T-helper 17 cell (primary cell): Measurements from ENCODE around the gene USP2. TPM values are rescaled to one million over a fixed set of nuclear protein-coding genes. Genes with fewer than 3 reads are reported as not detected.
A peak's percentile ranks its signal among the peaks of the same experiment; 100 is the strongest.

Experiments used
- ATAC-seq: fragments of 150-1000 bp; cut with Tn5 transposase; 2 replicates; pipeline ENCODE4 v1.10.0; 2021; ENCODE audit warnings: mild to moderate bottlenecking, moderate library complexity
- DNase-seq, 3 donors: peaks; one replicate each; pipeline versions ENCODE4 v3.0.0 to v3.0.0-alpha.2; 2020 to 2021
- H3K9me3 ChIP-seq: one replicate; pipeline ENCODE4 v1.7.0; 2013; ENCODE audit warnings: low read length, mild to moderate bottlenecking; ENCODE audit not compliant: control insufficient read depth, poor library complexity, severe bottlenecking
- H3K27ac Mint-ChIP-seq: one replicate; pipeline ENCODE4 v1.8.0; 2022; ENCODE audit warnings: mild to moderate bottlenecking, moderate library complexity, mixed read lengths
- H3K27me3 Mint-ChIP-seq: one replicate; pipeline ENCODE4 v1.8.0; 2022; ENCODE audit warnings: mixed read lengths
- H3K36me3 Mint-ChIP-seq: one replicate; pipeline ENCODE4 v1.8.0; 2022; ENCODE audit warnings: low read depth, mixed read lengths
- H3K4me1 Mint-ChIP-seq: one replicate; pipeline ENCODE4 v1.8.0; 2022; ENCODE audit warnings: mild to moderate bottlenecking, mixed read lengths
- H3K4me3 Mint-ChIP-seq: one replicate; pipeline ENCODE4 v1.8.0; 2022; ENCODE audit warnings: mild to moderate bottlenecking, moderate library complexity, mixed read lengths
- total RNA-seq, 4 donors: library from RNA in 2 of 4; stranded (reverse) in 2 of 4; gene quantifications; one replicate each; pipeline ENCODE4 v1.2.3 and lab custom pipeline; 2022 to 2026

Gene USP2
- total RNA-seq (1 to 10 TPM; 1.7 to 5.2 TPM), total RNA-seq (lab: John Stamatoyannopoulos, UW) (0 to 2.4 reads per million in 2 donors)

GRCh38 chr11:119381181-119381988 lies at the start of gene USP2:
TSS of gene USP2 (minus strand) at chr11:119381690. CDS start at chr11:119373480, 8,210 bp downstream.
- H3K4me3 Mint-ChIP-seq, result no peak within 1 kb of the TSS
- peak; percentile 96 to 99 (median 97) for DNase-seq
- H3K27me3 Mint-ChIP-seq, result peaks cover 5% of the 10 kb centered on the region
- peak; percentile 98 for ATAC-seq
- peaks cover 10% of the 10 kb centered on the region for H3K4me1 Mint-ChIP-seq
- H3K36me3 Mint-ChIP-seq, result no peaks in the 10 kb centered on the region
- no peak within 1 kb of the TSS for H3K27ac Mint-ChIP-seq
- no peaks in the 10 kb centered on the region for H3K9me3 ChIP-seq

- no peak for ATAC-seq
- Mint-ChIP-seq H3K4me3 (no peak overlapping the region), H3K27ac (no peak overlapping the region), H3K36me3 (peaks cover 3% of the 10 kb centered on the region), H3K27me3 (peaks cover 68% of the 10 kb centered on the region), H3K4me1 (peaks cover 26% of the 10 kb centered on the region)
- H3K9me3 ChIP-seq, result no peaks in the 10 kb centered on the region
- DNase-seq, result no peak
These were observed 45.8 kb upstream of the USP2 start for GRCh38 chr11:119427279-119427678.

GRCh38 chr11:119426142-119426541 lies 44.7 kb upstream of the USP2 start:
- peak overlapping the region; percentile 49 for H3K27ac Mint-ChIP-seq
- H3K4me3 Mint-ChIP-seq, result peak overlapping the region; percentile 49

GRCh38 chr11:119424775-119425174 lies 43.3 kb upstream of the USP2 start:
- H3K27ac Mint-ChIP-seq, result no peak overlapping the region
- peak overlapping the region; percentile 78 for H3K4me3 Mint-ChIP-seq
- DNase-seq, result no peak
- H3K9me3 ChIP-seq, result no peaks in the 10 kb centered on the region
- peaks cover 65% of the 10 kb centered on the region for H3K27me3 Mint-ChIP-seq
- H3K36me3 Mint-ChIP-seq, result peaks cover 3% of the 10 kb centered on the region
- ATAC-seq, result no peak
- peaks cover 27% of the 10 kb centered on the region for H3K4me1 Mint-ChIP-seq

More at GRCh38 chr11:119426142-119426541, 44.7 kb upstream of the USP2 start:
- peak; percentile 37 for ATAC-seq
- peaks cover 5% of the 10 kb centered on the region for H3K36me3 Mint-ChIP-seq
- peaks cover 67% of the 10 kb centered on the region for H3K27me3 Mint-ChIP-seq
- DNase-seq, result no peak
- H3K9me3 ChIP-seq, result no peaks in the 10 kb centered on the region
- H3K4me1 Mint-ChIP-seq, result peaks cover 30% of the 10 kb centered on the region

- Mint-ChIP-seq H3K36me3 (peaks cover 3% of the 10 kb centered on the region), H3K4me1 (peaks cover 27% of the 10 kb centered on the region), H3K4me3 (peak overlapping the region; percentile 78), H3K27me3 (peaks cover 65% of the 10 kb centered on the region), H3K27ac (no peak overlapping the region)
- ATAC-seq (no peak), DNase-seq (no peak)
- H3K9me3 ChIP-seq, result no peaks in the 10 kb centered on the region
These were observed 42.8 kb upstream of the USP2 start for GRCh38 chr11:119424276-119424675.

- ATAC-seq, result no peak
- DNase-seq, result no peak
- peaks cover 68% of the 10 kb centered on the region for H3K27me3 Mint-ChIP-seq
- H3K4me1 Mint-ChIP-seq, result peaks cover 27% of the 10 kb centered on the region
- H3K36me3 Mint-ChIP-seq, result peaks cover 3% of the 10 kb centered on the region
- no peak overlapping the region for H3K27ac Mint-ChIP-seq
- H3K4me3 Mint-ChIP-seq, result peak overlapping the region; percentile 92
- H3K9me3 ChIP-seq, result no peaks in the 10 kb centered on the region
These were observed 42.2 kb upstream of the USP2 start for GRCh38 chr11:119423509-119424254.

GRCh38 chr11:119422809-119423508 lies 41.5 kb upstream of the USP2 start, which contains the start of gene THY1:
TSS of gene THY1 (minus strand) at chr11:119423172. CDS start at chr11:119420905, 2,267 bp downstream.
- peaks cover 62% of the 10 kb centered on the region for H3K27me3 Mint-ChIP-seq
- H3K27ac Mint-ChIP-seq, result peak within 1 kb of the TSS; percentile 82
- ATAC-seq, result peak; percentile 20
- peaks cover 27% of the 10 kb centered on the region for H3K4me1 Mint-ChIP-seq
- peak within 1 kb of the TSS; percentile 92 for H3K4me3 Mint-ChIP-seq
- H3K36me3 Mint-ChIP-seq, result peaks cover 3% of the 10 kb centered on the region
- DNase-seq, result no peak
- H3K9me3 ChIP-seq, result no peaks in the 10 kb centered on the region

GRCh38 chr11:119421941-119422808 lies 40.7 kb upstream of the USP2 start:
- Mint-ChIP-seq H3K27me3 (peaks cover 64% of the 10 kb centered on the region), H3K36me3 (peaks cover 3% of the 10 kb centered on the region), H3K27ac (peak overlapping the region; percentile 82), H3K4me3 (peak overlapping the region; percentile 92), H3K4me1 (peaks cover 31% of the 10 kb centered on the region)
- H3K9me3 ChIP-seq, result no peaks in the 10 kb centered on the region
- DNase-seq (no peak), ATAC-seq (peak; percentile 50)

GRCh38 chr11:119421351-119421750 lies 39.9 kb upstream of the USP2 start:
- H3K4me3 Mint-ChIP-seq, result peak overlapping the region; percentile 92
- DNase-seq, result no peak
- peaks cover 64% of the 10 kb centered on the region for H3K27me3 Mint-ChIP-seq
- ATAC-seq, result no peak
- H3K36me3 Mint-ChIP-seq, result peaks cover 3% of the 10 kb centered on the region
- peaks cover 26% of the 10 kb centered on the region for H3K4me1 Mint-ChIP-seq
- H3K27ac Mint-ChIP-seq, result no peak overlapping the region
- no peaks in the 10 kb centered on the region for H3K9me3 ChIP-seq

GRCh38 chr11:119420631-119421030 lies 39.1 kb upstream of the USP2 start:
- Mint-ChIP-seq H3K4me1 (peaks cover 22% of the 10 kb centered on the region), H3K27me3 (peaks cover 63% of the 10 kb centered on the region), H3K27ac (no peak overlapping the region), H3K36me3 (peaks cover 4% of the 10 kb centered on the region), H3K4me3 (no peak overlapping the region)
- DNase-seq (no peak), ATAC-seq (no peak)
- no peaks in the 10 kb centered on the region for H3K9me3 ChIP-seq

- Mint-ChIP-seq H3K36me3 (peaks cover 6% of the 10 kb centered on the region), H3K4me1 (peaks cover 21% of the 10 kb centered on the region), H3K27me3 (peaks cover 66% of the 10 kb centered on the region), H3K27ac (no peak overlapping the region), H3K4me3 (no peak overlapping the region)
- DNase-seq (no peak), ATAC-seq (no peak)
- no peaks in the 10 kb centered on the region for H3K9me3 ChIP-seq
These were observed 38.5 kb upstream of the USP2 start for GRCh38 chr11:119419834-119420492.

- H3K4me1 Mint-ChIP-seq, result peaks cover 17% of the 10 kb centered on the region
- no peak overlapping the region for H3K27ac Mint-ChIP-seq
- DNase-seq, result no peak
- peaks cover 6% of the 10 kb centered on the region for H3K36me3 Mint-ChIP-seq
- no peak overlapping the region for H3K4me3 Mint-ChIP-seq
- peaks cover 63% of the 10 kb centered on the region for H3K27me3 Mint-ChIP-seq
- no peak for ATAC-seq
- no peaks in the 10 kb centered on the region for H3K9me3 ChIP-seq
These were observed 37.8 kb upstream of the USP2 start for GRCh38 chr11:119419246-119419645.
